HEK293 (cell line): Measurements from ENCODE around the gene FMN1.

Experiments used
- CTCF ChIA-PET: fragments of 350-600 bp; formaldehyde crosslinking; extraction: SDS; loops from one replicate; lab custom pipeline; 2021; ENCODE audit warnings: antibody characterized with exemption; lab: Yijun Ruan, JAX
- POLR2A ChIA-PET: fragments of 300-600 bp; formaldehyde crosslinking; extraction: SDS; loops from one replicate; lab custom pipeline; 2020; ENCODE audit warnings: antibody characterized with exemption, inconsistent platforms; lab: Yijun Ruan, JAX
- H3K27ac ChIP-seq: fragments of 200-500 bp; sonication (Bioruptor generic); 2 replicates; pipeline ENCODE4 v1.5.1; 2014; ENCODE audit warnings: low read depth, low read length, control low read depth, inconsistent platforms; ENCODE audit errors: extremely low read depth
- H3K36me3 ChIP-seq, 2 experiments: fragments of 200-500 bp in 1 of 2; sonication (Bioruptor generic) in 1 of 2; 1 replicate in 1 of 2; 2 replicates in 1 of 2; pipeline ENCODE4 v1.5.1; 2014 to 2017; ENCODE audit warnings: inconsistent platforms in 2 of 2, low read length in 2 of 2; ENCODE audit not compliant: control insufficient read depth in 2 of 2, insufficient read depth in 1 of 2
- H3K4me1 ChIP-seq: fragments of 200-500 bp; sonication (Bioruptor generic); 2 replicates; pipeline ENCODE4 v1.5.1; 2014; ENCODE audit warnings: mild to moderate bottlenecking, low read length, inconsistent platforms; ENCODE audit not compliant: control insufficient read depth, insufficient read depth
- H3K4me3 ChIP-seq: 2 replicates; pipeline ENCODE4 v1.5.1; 2011; ENCODE audit warnings: low read depth, mild to moderate bottlenecking, control low read depth, low read length, moderate library complexity
- H3K9me3 ChIP-seq: fragments of 200-500 bp; sonication (Bioruptor generic); 2 replicates; pipeline ENCODE4 v1.5.1; 2014; ENCODE audit warnings: low read depth, low read length, inconsistent platforms; ENCODE audit not compliant: control insufficient read depth, insufficient read depth
- BCL11A ChIP-seq: fragments of 450-650 bp; formaldehyde crosslinking; IDR thresholded peaks from 2 replicates; pipeline ENCODE4 v1.5.1; 2016; ENCODE audit warnings: low read depth, missing biosample characterization, missing genetic modification characterization
- EGR2 ChIP-seq: fragments of 450-650 bp; formaldehyde crosslinking; IDR thresholded peaks from 2 replicates; pipeline ENCODE4 v1.5.1; 2016; ENCODE audit warnings: low read depth, missing biosample characterization, missing genetic modification characterization
- HIC1 ChIP-seq: fragments of 450-650 bp; formaldehyde crosslinking; IDR thresholded peaks from 2 replicates; pipeline ENCODE4 v1.5.1; 2016; ENCODE audit warnings: missing biosample characterization, missing genetic modification characterization
- HOXC10 ChIP-seq: sonication (generic); formaldehyde crosslinking; IDR thresholded peaks from 2 replicates; pipeline ENCODE4 v1.8.1; 2023; ENCODE audit warnings: mild to moderate bottlenecking, missing genetic modification reagents
- KLF16 ChIP-seq: fragments of 450-650 bp; formaldehyde crosslinking; IDR thresholded peaks from 2 replicates; pipeline ENCODE4 v1.5.1; 2017; ENCODE audit warnings: missing biosample characterization, missing genetic modification characterization
- KLF8 ChIP-seq: fragments of 450-650 bp; formaldehyde crosslinking; IDR thresholded peaks from 2 replicates; pipeline ENCODE4 v1.5.1; 2016; ENCODE audit warnings: missing biosample characterization, missing genetic modification characterization
- MYNN ChIP-seq: fragments of 450-650 bp; formaldehyde crosslinking; IDR thresholded peaks from 2 replicates; pipeline ENCODE4 v1.5.1; 2016; ENCODE audit warnings: missing biosample characterization, missing genetic modification characterization, borderline replicate concordance
- RBAK ChIP-seq: fragments of 450-650 bp; formaldehyde crosslinking; IDR thresholded peaks from 2 replicates; pipeline ENCODE4 v1.5.1; 2016; ENCODE audit warnings: missing biosample characterization, missing genetic modification characterization
- TRIM28 ChIP-seq: IDR thresholded peaks from 2 replicates; pipeline ENCODE4 v1.6.1; 2011; ENCODE audit warnings: low read length, control low read depth, borderline replicate concordance
- ZBTB49 ChIP-seq: fragments of 450-650 bp; formaldehyde crosslinking; IDR thresholded peaks from 2 replicates; pipeline ENCODE4 v1.5.1; 2016; ENCODE audit warnings: missing biosample characterization, missing genetic modification characterization, low read depth
- ZFP3 ChIP-seq: fragments of 450-650 bp; formaldehyde crosslinking; IDR thresholded peaks from 2 replicates; pipeline ENCODE4 v1.5.1; 2016; ENCODE audit warnings: low read depth, missing biosample characterization, missing genetic modification characterization
- ZNF157 ChIP-seq: fragments of 450-650 bp; formaldehyde crosslinking; IDR thresholded peaks from 2 replicates; pipeline ENCODE4 v1.5.1; 2016; ENCODE audit warnings: missing biosample characterization, missing genetic modification characterization
- ZNF214 ChIP-seq: fragments of 450-650 bp; formaldehyde crosslinking; IDR thresholded peaks from 2 replicates; pipeline ENCODE4 v1.5.1; 2017; ENCODE audit warnings: missing biosample characterization, mild to moderate bottlenecking, missing genetic modification characterization, borderline replicate concordance
- ZNF24 ChIP-seq: fragments of 450-650 bp; formaldehyde crosslinking; IDR thresholded peaks from 2 replicates; pipeline ENCODE4 v1.5.1; 2016; ENCODE audit warnings: missing biosample characterization, missing genetic modification characterization
- ZNF280D ChIP-seq: fragments of 450-650 bp; formaldehyde crosslinking; IDR thresholded peaks from 2 replicates; pipeline ENCODE4 v1.5.1; 2016; ENCODE audit warnings: missing biosample characterization, missing genetic modification characterization
- ZNF292 ChIP-seq: fragments of 450-650 bp; formaldehyde crosslinking; IDR thresholded peaks from 2 replicates; pipeline ENCODE4 v1.5.1; 2016; ENCODE audit warnings: low read depth, missing biosample characterization, missing genetic modification characterization, borderline replicate concordance
- ZNF501 ChIP-seq: fragments of 450-650 bp; formaldehyde crosslinking; IDR thresholded peaks from 2 replicates; pipeline ENCODE4 v1.5.1; 2016; ENCODE audit warnings: missing biosample characterization, missing genetic modification characterization
- ZNF530 ChIP-seq: fragments of 450-650 bp; formaldehyde crosslinking; IDR thresholded peaks from 2 replicates; pipeline ENCODE4 v1.5.1; 2016; ENCODE audit warnings: low read depth, missing biosample characterization, missing genetic modification characterization
- ZNF596 ChIP-seq: fragments of 450-650 bp; IDR thresholded peaks from 2 replicates; pipeline ENCODE4 v1.5.0; 2018; ENCODE audit warnings: missing biosample characterization, mild to moderate bottlenecking, missing genetic modification characterization, moderate library complexity
- ZNF600 ChIP-seq: fragments of 450-650 bp; formaldehyde crosslinking; IDR thresholded peaks from 2 replicates; pipeline ENCODE4 v1.5.1; 2016; ENCODE audit warnings: missing biosample characterization, missing genetic modification characterization
- ZNF626 ChIP-seq: fragments of 450-650 bp; sonication (Bioruptor Pico); formaldehyde crosslinking; IDR thresholded peaks from 2 replicates; pipeline ENCODE4 v1.5.1; 2018; ENCODE audit warnings: missing biosample characterization, missing genetic modification characterization, inconsistent platforms
- ZNF629 ChIP-seq: fragments of 450-650 bp; formaldehyde crosslinking; IDR thresholded peaks from 2 replicates; pipeline ENCODE4 v1.5.1; 2017; ENCODE audit warnings: missing biosample characterization, missing genetic modification characterization
- ZNF704 ChIP-seq: fragments of 450-650 bp; formaldehyde crosslinking; IDR thresholded peaks from 2 replicates; pipeline ENCODE4 v1.5.1; 2016; ENCODE audit warnings: missing biosample characterization, missing genetic modification characterization

Gene FMN1

GRCh38 chr15:32853592-32853991 is 340.9 kb downstream of the FMN1 start:
- ChIA-PET CTCF (interaction anchor here (1.5 to 1.8 kb wide), 2 partner anchors 8 to 10 kb away, joined by 4 to 6 read pairs; no protein-coding TSS in a partner anchor), POLR2A (no interaction called here)
- H3K27ac ChIP-seq, result no peak overlapping the region
- no peaks in the 10 kb centered on the region for H3K9me3 ChIP-seq
- TF ChIP-seq ZNF629, result no peak
- no peak for TF ChIP-seq ZNF214 (tag by site-specific recombination)
- no peak for TF ChIP-seq ZNF292 (tag by site-specific recombination)
- TF ChIP-seq KLF16, result no peak
- TF ChIP-seq MYNN (tag by site-specific recombination), result no peak
- TF ChIP-seq ZNF530, result no peak
- TF ChIP-seq RBAK (tag by site-specific recombination), result no peak
- TF ChIP-seq ZNF626 (tag by site-specific recombination), result no peak
- no peak for TF ChIP-seq ZNF24 (tag by site-specific recombination)
- TF ChIP-seq ZNF704, result no peak
- no peak overlapping the region for H3K4me3 ChIP-seq
- no peaks in the 10 kb centered on the region for H3K36me3 ChIP-seq
- no peaks in the 10 kb centered on the region for H3K4me1 ChIP-seq

GRCh38 chr15:32852771-32853170 is 341.7 kb downstream of the FMN1 start:
- CTCF ChIA-PET, result no interaction called here
- Histone ChIP-seq H3K4me3 (no peak overlapping the region), H3K27ac (no peak overlapping the region), H3K36me3 (no peaks in the 10 kb centered on the region), H3K4me1 (no peaks in the 10 kb centered on the region), H3K9me3 (no peaks in the 10 kb centered on the region)
- POLR2A ChIA-PET, result no interaction called here
- TF ChIP-seq HOXC10 (CRISPR knock-in tag), result no peak
- no peak for TF ChIP-seq KLF8 (tag by site-specific recombination)
- TF ChIP-seq TRIM28, result no peak
- TF ChIP-seq ZNF501, result no peak
- no peak for TF ChIP-seq BCL11A
- TF ChIP-seq ZNF704, result no peak
- no peak for TF ChIP-seq ZNF280D
- TF ChIP-seq ZNF157 (tag by site-specific recombination), result no peak
- no peak for TF ChIP-seq ZFP3
- TF ChIP-seq ZBTB49 (tag by site-specific recombination), result no peak
- TF ChIP-seq EGR2 (tag by site-specific recombination), result no peak
- TF ChIP-seq HIC1, result no peak
- no peak for TF ChIP-seq ZNF596
- TF ChIP-seq ZNF600 (tag by site-specific recombination), result no peak
- TF ChIP-seq ZNF292 (tag by site-specific recombination), result no peak
